Measurements from ENCODE around the gene ABCC8. TPM values are rescaled to one million over a fixed set of nuclear protein-coding genes. Genes with fewer than 3 reads are reported as not detected.

Gene ABCC8
- total and polyA plus RNA-seq, 2 of the 8 experiments (the other 6 are each of a cell fraction or from before 2014, with no cell fraction given): 3.7 to 4.9 TPM

GRCh38 chr11:17400048-17400775 lies 76.4 kb downstream of the ABCC8 start:
- WGBS, 2 experiments (ENCODE audit: extremely low coverage in 1 of 2, insufficient coverage in 1 of 2, insufficient read length in 1 of 2, insufficient replicate concordance in 2 of 2, low coverage in 1 of 2, low lambda C conversion rate in 2 of 2, missing lambda C conversion rate in 1 of 2): 87% methylated on average over 18 of the region's 19 CpGs; no CpG with 5 or more reads in 1 of the 2 experiments
- H4K20me1 ChIP-seq (replicated peaks in 1 of 2; ENCODE audit: control insufficient read depth in 1 of 2, insufficient read depth in 2 of 2, low read length in 2 of 2): no peaks in the 10 kb centered on the region
- H3K9me3 ChIP-seq (ENCODE audit: insufficient read depth in 2 of 2, low read depth in 1 of 2, low read length in 1 of 2): no peaks in the 10 kb centered on the region
- no peak overlapping the region; the same call in 1 of the 2 replicates for H2BK12ac ChIP-seq (ENCODE audit: low read depth, low read length)
- H3K4ac ChIP-seq (replicated peaks; ENCODE audit: insufficient read length, low read depth, low read length): no peak overlapping the region
- no peaks in the 10 kb centered on the region for H3K23me2 ChIP-seq (ENCODE audit: low read depth, low read length)
- H3K27ac ChIP-seq (ENCODE audit: low read depth, low read length): no peak overlapping the region
- H2AK5ac ChIP-seq (ENCODE audit: low read depth, low read length): no peak overlapping the region
- no peak overlapping the region for H2BK20ac ChIP-seq (ENCODE audit: low read length)
- ChIA-PET CTCF (ENCODE audit: partially characterized antibody) (interaction anchor here (1.2 to 38.8 kb wide), 8 partner anchors 8 to 112 kb away, joined by 3 to 1414 read pairs (median 6); partner anchors contain the start of gene KCNJ11), POLR2A (ENCODE audit: partially characterized antibody) (interaction anchor here (1.4 kb wide), 1 partner anchor 10 kb away, joined by 6 read pairs; no protein-coding TSS in a partner anchor)
- H3K36me3 ChIP-seq (ENCODE audit: control insufficient read depth in 2 of 4, insufficient read depth in 4 of 4, low read length in 3 of 4): no peaks in the 10 kb centered on the region
- peak overlapping the region; percentile 45; the same call in 1 of the 2 replicates for H4K8ac ChIP-seq (ENCODE audit: extremely low read depth, insufficient read depth, low read length)
- no peaks in the 10 kb centered on the region for H3K27me3 ChIP-seq (replicated peaks in 1 of 4; ENCODE audit: control insufficient read depth in 3 of 4, extremely low read depth in 1 of 4, insufficient read depth in 3 of 4, low read length in 3 of 4)
- no peaks in the 10 kb centered on the region for H3K79me1 ChIP-seq (ENCODE audit: low read depth, low read length)
- no peaks in the 10 kb centered on the region for H3K79me2 ChIP-seq (ENCODE audit: control insufficient read depth in 1 of 2, insufficient read depth in 2 of 2, low read length in 2 of 2)
- FAIRE-seq (no peak), DNase-seq (ENCODE audit: low read depth in 1 of 2, low spot score in 2 of 2) (no peak)
- H2AFZ ChIP-seq (ENCODE audit: low read length): no peak overlapping the region
- H3K9ac ChIP-seq (replicated peaks in 1 of 4; ENCODE audit: extremely low read depth in 1 of 4, low read depth in 3 of 4, low read length in 3 of 4): no peak overlapping the region
- no peak overlapping the region for H4K5ac ChIP-seq (ENCODE audit: insufficient read length, low read depth, low read length)
- H3K56ac ChIP-seq (replicated peaks; ENCODE audit: insufficient read length, low read depth, low read length): no peak overlapping the region
- H2BK5ac ChIP-seq (ENCODE audit: low read depth, low read length): no peak overlapping the region
- no peak overlapping the region for H3K4me2 ChIP-seq (ENCODE audit: insufficient read depth in 1 of 2, low read depth in 2 of 2, low read length in 2 of 2)
- H3K4me3 ChIP-seq (ENCODE audit: extremely low read depth in 1 of 4, insufficient read depth in 2 of 4, low read depth in 3 of 4, low read length in 4 of 4): no peak overlapping the region
- no peak overlapping the region for H4K91ac ChIP-seq (replicated peaks; ENCODE audit: insufficient read length, low read length)
- H2BK120ac ChIP-seq (replicated peaks; ENCODE audit: low read depth, low read length): no peak overlapping the region
- no peak overlapping the region for H2BK15ac ChIP-seq (ENCODE audit: low read length)
- H3K23ac ChIP-seq (ENCODE audit: insufficient read length): no peak overlapping the region
- H3K4me1 ChIP-seq (replicated peaks in 1 of 4; ENCODE audit: control insufficient read depth in 3 of 4, insufficient read depth in 4 of 4, low read length in 3 of 4): no peaks in the 10 kb centered on the region
- no peak overlapping the region for H3K18ac ChIP-seq (ENCODE audit: extremely low read depth, low read length)
- H3K14ac ChIP-seq (ENCODE audit: insufficient read length): no peak overlapping the region
- no peak for TF ChIP-seq SAP30 (IDR thresholded peaks at IDR 0.05; ENCODE audit: insufficient read depth, insufficient replicate concordance, low read length)
- no peak for TF ChIP-seq TAF7 (optimal IDR thresholded peaks at IDR 0.05; ENCODE audit: borderline replicate concordance, low read depth, low read length)
- no peak for TF ChIP-seq EGR1 (IDR thresholded peaks at IDR 0.05; ENCODE audit: borderline replicate concordance, low read depth, low read length)
- TF ChIP-seq MAFK (IDR thresholded peaks at IDR 0.05; ENCODE audit: low read depth, low read length): no peak
- no peak for TF ChIP-seq KDM1A (IDR thresholded peaks at IDR 0.05; ENCODE audit: borderline replicate concordance, low read length)
- no peak for TF ChIP-seq MAX (IDR thresholded peaks at IDR 0.05)
- no peak for TF ChIP-seq CREB1 (IDR thresholded peaks at IDR 0.05)
- TF ChIP-seq, protein P1, sequence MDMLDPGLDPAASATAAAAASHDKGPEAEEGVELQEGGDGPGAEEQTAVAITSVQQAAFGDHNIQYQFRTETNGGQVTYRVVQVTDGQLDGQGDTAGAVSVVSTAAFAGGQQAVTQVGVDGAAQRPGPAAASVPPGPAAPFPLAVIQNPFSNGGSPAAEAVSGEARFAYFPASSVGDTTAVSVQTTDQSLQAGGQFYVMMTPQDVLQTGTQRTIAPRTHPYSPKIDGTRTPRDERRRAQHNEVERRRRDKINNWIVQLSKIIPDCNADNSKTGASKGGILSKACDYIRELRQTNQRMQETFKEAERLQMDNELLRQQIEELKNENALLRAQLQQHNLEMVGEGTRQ (IDR thresholded peaks at IDR 0.05; ENCODE audit: low read length): no peak
- no peak for TF ChIP-seq E2F6 (IDR thresholded peaks at IDR 0.05)
